ENCODE measurements around the gene THAP10. TPM values are rescaled to one million over a fixed set of nuclear protein-coding genes. Genes with fewer than 3 reads are reported as not detected.
"Not testable (repeated sequence)": the region's sequence is repeated elsewhere in the genome, so short reads cannot be mapped to it uniquely, and the experiment has no call there.

THAP10 gene
- total RNA-seq, 1 experiment from 2014 or later = 6.6 TPM

DNA sequence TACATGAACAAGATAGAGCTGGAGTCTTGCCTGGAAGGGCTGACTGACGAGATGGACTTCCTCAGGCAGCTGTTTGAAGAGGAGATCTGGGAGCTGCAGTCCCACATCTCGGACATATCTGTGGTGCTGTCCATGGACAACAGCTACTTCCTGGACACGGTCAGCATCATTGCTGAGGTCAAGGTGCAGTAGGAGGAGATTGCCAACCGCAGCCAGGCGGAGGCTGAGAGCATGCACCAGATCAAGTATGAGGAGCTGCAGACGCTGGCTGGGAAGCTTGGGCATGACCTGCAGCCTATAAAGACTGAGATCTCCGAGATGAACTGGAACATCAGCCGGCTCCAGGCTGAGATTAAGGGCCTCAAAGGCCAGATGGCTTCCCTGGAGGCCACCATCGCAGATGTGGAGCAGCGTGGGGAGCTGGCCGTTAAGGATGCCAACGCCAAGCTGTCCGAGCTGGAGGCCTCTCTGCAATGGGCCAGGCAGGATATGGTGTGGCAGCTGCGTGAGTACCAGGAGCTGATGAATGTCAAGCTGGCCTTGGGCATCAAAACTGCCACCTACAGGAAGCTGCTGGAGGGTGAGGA, 32.8 kb downstream of the THAP10 start:
- intact Hi-C loops (cut with micrococcal nuclease; ENCODE audit: unreplicated experiment) = no loop called here
- no peaks in the 10 kb centered on the region for H3K36me3 ChIP-seq (ENCODE audit: insufficient read depth, low read length, poor library complexity, severe bottlenecking)
- DNase-seq (ENCODE audit: low spot score) = no peak
- TF ChIP-seq, protein P1, sequence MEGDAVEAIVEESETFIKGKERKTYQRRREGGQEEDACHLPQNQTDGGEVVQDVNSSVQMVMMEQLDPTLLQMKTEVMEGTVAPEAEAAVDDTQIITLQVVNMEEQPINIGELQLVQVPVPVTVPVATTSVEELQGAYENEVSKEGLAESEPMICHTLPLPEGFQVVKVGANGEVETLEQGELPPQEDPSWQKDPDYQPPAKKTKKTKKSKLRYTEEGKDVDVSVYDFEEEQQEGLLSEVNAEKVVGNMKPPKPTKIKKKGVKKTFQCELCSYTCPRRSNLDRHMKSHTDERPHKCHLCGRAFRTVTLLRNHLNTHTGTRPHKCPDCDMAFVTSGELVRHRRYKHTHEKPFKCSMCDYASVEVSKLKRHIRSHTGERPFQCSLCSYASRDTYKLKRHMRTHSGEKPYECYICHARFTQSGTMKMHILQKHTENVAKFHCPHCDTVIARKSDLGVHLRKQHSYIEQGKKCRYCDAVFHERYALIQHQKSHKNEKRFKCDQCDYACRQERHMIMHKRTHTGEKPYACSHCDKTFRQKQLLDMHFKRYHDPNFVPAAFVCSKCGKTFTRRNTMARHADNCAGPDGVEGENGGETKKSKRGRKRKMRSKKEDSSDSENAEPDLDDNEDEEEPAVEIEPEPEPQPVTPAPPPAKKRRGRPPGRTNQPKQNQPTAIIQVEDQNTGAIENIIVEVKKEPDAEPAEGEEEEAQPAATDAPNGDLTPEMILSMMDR (conservative IDR thresholded peaks at IDR 0.05; ENCODE audit: low read depth, low read length) = no peak
- TF ChIP-seq EZH2 (IDR thresholded peaks at IDR 0.05; ENCODE audit: borderline replicate concordance, low read depth, low read length, poor library complexity, severe bottlenecking) = no peak
- ChIA-PET POLR2A (ENCODE audit: low non-redundant PET) (no interaction called here), CTCF (no interaction called here)
- H3K4me3 ChIP-seq (ENCODE audit: low read depth, low read length, poor library complexity, severe bottlenecking) = no peak overlapping the region
- no peak overlapping the region for H3K27ac ChIP-seq (ENCODE audit: low read depth, low read length, poor library complexity, severe bottlenecking)
- no peaks in the 10 kb centered on the region for H3K9me3 ChIP-seq (ENCODE audit: low read depth, low read length, poor library complexity, severe bottlenecking)
- no TSS peak for BruUV-seq (replicated peaks)
- peaks cover 18% of the 10 kb centered on the region for H3K4me1 ChIP-seq (ENCODE audit: insufficient read depth, low read length, poor library complexity, severe bottlenecking)
- no peaks in the 10 kb centered on the region for H3K27me3 ChIP-seq (replicated peaks; ENCODE audit: insufficient read depth, low read depth, low read length, poor library complexity)

DNA sequence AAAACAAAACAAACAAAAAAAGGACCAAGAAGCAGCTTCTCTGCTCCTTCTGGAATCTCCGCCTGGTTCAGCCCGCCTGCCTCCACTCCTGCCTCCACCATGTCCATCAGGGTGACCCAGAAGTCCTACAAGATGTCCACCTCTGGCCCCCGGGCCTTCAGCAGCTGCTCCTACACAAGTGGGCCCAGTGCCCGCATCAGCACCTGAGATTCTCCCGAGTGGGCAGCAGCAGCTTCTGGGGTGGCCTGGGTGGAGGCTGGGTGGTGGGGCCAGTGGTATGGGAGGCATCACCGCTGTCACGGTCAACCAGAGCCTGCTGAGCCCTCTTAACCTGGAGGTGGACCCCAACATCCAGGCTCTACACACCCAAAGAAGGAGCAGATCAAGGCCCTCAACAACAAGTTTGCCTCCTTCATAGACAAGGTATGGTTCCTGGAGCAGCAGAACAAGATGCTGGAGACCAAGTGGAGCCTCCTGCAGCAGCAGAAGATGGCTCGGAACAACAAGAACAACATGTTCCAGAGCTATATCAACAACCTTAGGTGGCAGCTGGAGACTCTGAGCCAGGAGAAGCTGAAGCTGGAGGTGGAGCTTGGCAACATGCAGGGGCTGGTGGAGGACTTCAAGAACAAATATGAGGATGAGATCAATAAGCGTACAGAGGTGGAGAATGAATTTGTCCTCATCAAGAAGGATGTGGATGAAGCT, 33.5 kb downstream of the THAP10 start:
- peaks cover 18% of the 10 kb centered on the region for H3K4me1 ChIP-seq (ENCODE audit: insufficient read depth, low read length, poor library complexity, severe bottlenecking)
- intact Hi-C loops (cut with micrococcal nuclease; ENCODE audit: unreplicated experiment); H3K27me3 ChIP-seq (replicated peaks; ENCODE audit: insufficient read depth, low read depth, low read length, poor library complexity); DNase-seq (ENCODE audit: low spot score); H3K9me3 ChIP-seq (ENCODE audit: low read depth, low read length, poor library complexity, severe bottlenecking); H3K27ac ChIP-seq (ENCODE audit: low read depth, low read length, poor library complexity, severe bottlenecking); H3K4me3 ChIP-seq (ENCODE audit: low read depth, low read length, poor library complexity, severe bottlenecking); POLR2A ChIA-PET (ENCODE audit: low non-redundant PET); CTCF ChIA-PET; H3K36me3 ChIP-seq (ENCODE audit: insufficient read depth, low read length, poor library complexity, severe bottlenecking); BruUV-seq (replicated peaks): not testable (repeated sequence)

DNA sequence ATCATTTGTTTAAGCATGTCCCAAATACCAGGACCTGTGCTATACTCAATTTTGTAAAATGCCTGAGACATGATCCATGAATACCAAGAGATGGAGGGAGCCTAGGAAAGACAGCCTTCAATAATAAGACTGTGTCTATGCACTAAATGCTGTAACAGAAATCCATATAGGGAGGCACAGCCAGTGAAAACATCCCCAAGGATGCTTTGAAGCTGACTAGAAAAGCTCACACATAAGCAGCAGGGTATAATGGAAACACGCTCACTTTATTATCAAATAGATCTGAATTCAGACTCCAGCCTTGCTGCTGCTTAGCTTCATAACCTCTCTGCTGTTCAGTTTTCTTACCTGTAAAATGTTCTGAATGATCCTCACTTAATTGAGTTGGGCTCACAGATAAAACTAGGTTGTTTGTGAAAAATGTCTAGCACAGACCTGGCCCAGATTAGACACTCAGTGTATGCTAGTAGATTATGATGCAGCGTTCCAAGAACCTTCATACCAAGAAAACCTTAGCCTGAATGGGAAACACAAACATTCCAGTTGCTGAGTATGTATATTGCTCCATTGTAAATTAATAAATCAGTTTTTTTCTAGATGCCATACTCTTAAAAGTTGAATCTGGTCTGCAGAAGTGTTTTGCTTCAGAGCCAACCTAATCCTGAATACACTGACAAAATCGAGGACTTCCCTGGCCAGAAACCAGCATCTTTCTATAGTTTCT, 34.5 kb downstream of the THAP10 start:
- DNase-seq (ENCODE audit: low spot score) = no peak
- Histone ChIP-seq H3K27me3 (replicated peaks; ENCODE audit: insufficient read depth, low read depth, low read length, poor library complexity) (no peaks in the 10 kb centered on the region), H3K4me1 (ENCODE audit: insufficient read depth, low read length, poor library complexity, severe bottlenecking) (peaks cover 20% of the 10 kb centered on the region), H3K27ac (ENCODE audit: low read depth, low read length, poor library complexity, severe bottlenecking) (peak overlapping the region; percentile 75), H3K9me3 (ENCODE audit: low read depth, low read length, poor library complexity, severe bottlenecking) (no peaks in the 10 kb centered on the region), H3K36me3 (ENCODE audit: insufficient read depth, low read length, poor library complexity, severe bottlenecking) (no peaks in the 10 kb centered on the region), H3K4me3 (ENCODE audit: low read depth, low read length, poor library complexity, severe bottlenecking) (no peak overlapping the region)
- no TSS peak for BruUV-seq (replicated peaks)
- ChIA-PET POLR2A (ENCODE audit: low non-redundant PET) (no interaction called here), CTCF (no interaction called here)
- intact Hi-C loops (cut with micrococcal nuclease; ENCODE audit: unreplicated experiment) = no loop called here
- TF ChIP-seq, protein P1 (conservative IDR thresholded peaks at IDR 0.05; ENCODE audit: low read depth, low read length) = no peak

Data from A673 (cell line).